ENCODE results near the gene CTNNA1. TPM values are rescaled to one million over a fixed set of nuclear protein-coding genes. Genes with fewer than 3 reads are reported as not detected.

CTNNA1 gene
- total RNA-seq, 1 donor = 327 TPM

- DNase-seq (ENCODE audit: low read depth) = no peak
- TF ChIP-seq CTCF (IDR thresholded peaks at IDR 0.05; ENCODE audit: insufficient read depth, low read length) = no peak
- no peak overlapping the region for H3K4me3 ChIP-seq (ENCODE audit: low read depth, low read length)
Measured at GRCh38 chr5:138948471-138949222, 195.4 kb downstream of the CTNNA1 start.

- no peak overlapping the region for H3K4me3 ChIP-seq (ENCODE audit: low read depth, low read length)
- no peak for DNase-seq (ENCODE audit: low read depth)
- no peak for TF ChIP-seq CTCF (IDR thresholded peaks at IDR 0.05; ENCODE audit: insufficient read depth, low read length)
Measured at GRCh38 chr5:138949223-138949574, 196.0 kb downstream of the CTNNA1 start.

GRCh38 chr5:138949988-138950387, 196.8 kb downstream of the CTNNA1 start:
- DNase-seq (ENCODE audit: low read depth) = no peak
- TF ChIP-seq CTCF (IDR thresholded peaks at IDR 0.05; ENCODE audit: insufficient read depth, low read length) = no peak
- H3K4me3 ChIP-seq (ENCODE audit: low read depth, low read length) = no peak overlapping the region

GRCh38 chr5:138950421-138951031, 197.3 kb downstream of the CTNNA1 start:
- no peak for TF ChIP-seq CTCF (IDR thresholded peaks at IDR 0.05; ENCODE audit: insufficient read depth, low read length)
- DNase-seq (ENCODE audit: low read depth) = no peak

GRCh38 chr5:138951091-138951985, 198.1 kb downstream of the CTNNA1 start:
- H3K4me3 ChIP-seq (ENCODE audit: low read depth, low read length) = no peak overlapping the region
- no peak for DNase-seq (ENCODE audit: low read depth)
- no peak for TF ChIP-seq CTCF (IDR thresholded peaks at IDR 0.05; ENCODE audit: insufficient read depth, low read length)

More at GRCh38 chr5:138950421-138951031, 197.3 kb downstream of the CTNNA1 start:
- H3K4me3 ChIP-seq (ENCODE audit: low read depth, low read length) = no peak overlapping the region

- H3K4me3 ChIP-seq (ENCODE audit: low read depth, low read length) = no peak overlapping the region
- TF ChIP-seq CTCF (IDR thresholded peaks at IDR 0.05; ENCODE audit: insufficient read depth, low read length) = no peak
- no peak for DNase-seq (ENCODE audit: low read depth)
Measured at GRCh38 chr5:138951986-138952735, 198.9 kb downstream of the CTNNA1 start.
